ENCODE measurements around the gene AMOTL1. TPM values are rescaled to one million over a fixed set of nuclear protein-coding genes. Genes with fewer than 3 reads are reported as not detected.

AMOTL1 gene
- total RNA-seq, 4 donors from 2014 or later = 47.2 to 91.6 (median 66.9) TPM

DNA sequence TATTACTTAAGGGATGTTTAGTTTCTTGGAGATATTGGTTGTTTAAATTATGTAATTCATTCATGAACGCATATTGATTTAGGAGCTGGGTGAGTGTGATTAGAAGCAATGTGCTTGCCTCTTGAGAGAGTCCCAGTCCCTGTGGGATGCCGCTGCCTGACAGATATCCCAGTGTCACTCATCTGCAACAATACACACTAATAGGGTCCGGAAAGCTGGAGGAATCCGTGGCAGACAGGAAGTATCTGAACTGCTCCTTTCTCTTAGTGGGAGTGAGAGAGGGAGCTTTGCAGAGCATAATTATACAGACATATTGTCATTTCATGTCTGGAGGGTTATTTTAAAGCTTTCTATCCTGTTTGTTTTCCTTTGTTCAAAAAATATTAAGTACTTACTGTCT lies 17.4 kb downstream of the AMOTL1 start:
- H3K4me3 ChIP-seq = no peak overlapping the region
- H3K27ac ChIP-seq = peak overlapping the region in 2 of 4 donors; percentile 27 to 48
- 51 to 53% methylated on average over 4 of the region's 4 CpGs for WGBS, 2 donors
- DNase-seq = no peak
- peaks cover 19 to 96% (median 66%) of the 10 kb centered on the region in 3 donors for H3K4me1 ChIP-seq
- no peak for TF ChIP-seq POLR2A (IDR thresholded peaks at IDR 0.05)
- no peak for TF ChIP-seq CTCF (IDR thresholded peaks at IDR 0.05)
- intact Hi-C loops (cut with DNase I) = no loop called here
- no peaks in the 10 kb centered on the region for H3K36me3 ChIP-seq
- no peaks in the 10 kb centered on the region for H3K9me3 ChIP-seq
- no peaks in the 10 kb centered on the region for H3K27me3 ChIP-seq

DNA sequence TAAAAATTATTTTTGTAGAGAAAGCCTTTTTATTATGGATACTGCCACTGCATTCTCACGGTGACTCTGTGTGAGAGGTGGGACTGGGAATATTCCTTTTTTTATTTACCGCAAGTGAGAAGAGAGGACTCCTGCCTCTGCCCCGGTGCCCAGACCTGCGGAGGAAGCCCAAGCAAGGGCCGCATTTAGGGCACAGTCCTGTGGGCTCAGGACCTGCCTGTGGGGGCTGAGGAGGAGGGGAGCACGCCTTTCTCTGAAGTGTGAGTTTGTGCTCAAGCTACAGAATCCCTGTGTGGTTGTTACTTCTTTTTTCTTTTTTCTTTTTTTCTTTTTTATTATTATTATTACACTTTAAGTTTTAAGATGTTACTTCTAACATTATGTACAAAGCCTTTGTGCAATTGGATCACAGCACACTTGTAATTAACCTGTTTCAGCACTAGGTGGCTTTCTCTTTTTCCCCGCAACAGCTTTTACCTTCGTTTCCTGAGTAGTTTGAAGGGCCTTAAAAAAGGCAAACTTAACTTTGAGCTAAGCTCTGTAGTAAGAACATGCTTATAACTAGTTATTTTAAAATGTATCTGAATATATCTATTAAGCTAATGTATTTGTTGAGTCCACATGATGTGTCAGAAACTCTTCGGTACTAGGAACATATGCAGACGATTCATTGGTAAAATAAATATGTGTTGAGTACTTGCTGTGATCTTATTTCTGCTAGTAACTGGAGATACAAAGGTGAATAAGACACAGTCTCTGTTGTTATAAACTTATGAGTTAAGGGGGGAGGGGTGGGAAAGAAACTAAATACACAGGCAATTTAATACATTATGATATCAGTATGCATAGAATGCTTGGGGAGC lies 18.3 kb downstream of the AMOTL1 start:
- intact Hi-C loops (cut with DNase I) = no loop called here
- H3K27ac ChIP-seq = peak overlapping the region in 1 of 4 donors; percentile 13
- no peak overlapping the region for H3K4me3 ChIP-seq
- DNase-seq = no peak
- no peaks in the 10 kb centered on the region for H3K36me3 ChIP-seq
- TF ChIP-seq CTCF (IDR thresholded peaks at IDR 0.05) (peak in 5 of 6 experiments; percentile 20 to 71 (median 56)), POLR2A (IDR thresholded peaks at IDR 0.05) (no peak)
- whole genome bisulfite sequencing, 2 donors = 47 to 52% methylated on average over 10 of the region's 10 CpGs
- no peaks in the 10 kb centered on the region for H3K27me3 ChIP-seq
- no peaks in the 10 kb centered on the region for H3K9me3 ChIP-seq
- H3K4me1 ChIP-seq = peaks cover 12 to 96% (median 58%) of the 10 kb centered on the region in 3 donors

DNA sequence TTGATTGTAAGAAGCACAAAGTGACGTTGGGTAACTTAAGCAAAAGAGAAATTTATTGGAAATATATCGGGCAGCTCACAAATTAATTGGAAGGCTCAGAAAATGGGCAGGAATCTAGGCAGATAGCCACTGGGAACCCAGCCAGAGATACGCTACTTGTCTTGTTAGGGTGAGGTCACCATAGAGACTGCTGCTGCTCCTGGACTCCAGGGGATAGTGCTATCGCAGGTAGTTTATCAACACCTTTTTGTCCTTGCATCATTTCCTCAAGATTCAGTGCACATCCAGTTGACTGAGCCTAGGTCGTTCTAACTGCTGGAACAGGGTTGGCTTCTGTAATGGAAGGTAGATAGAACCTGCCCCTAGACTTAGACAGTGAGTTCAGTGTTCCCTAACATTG lies 19.6 kb downstream of the AMOTL1 start:
- no peak overlapping the region for H3K4me3 ChIP-seq
- H3K4me1 ChIP-seq = peaks cover 12 to 95% (median 58%) of the 10 kb centered on the region in 3 donors
- no peaks in the 10 kb centered on the region for H3K36me3 ChIP-seq
- no peak for TF ChIP-seq CTCF (IDR thresholded peaks at IDR 0.05)
- no peak for TF ChIP-seq POLR2A (IDR thresholded peaks at IDR 0.05)
- 65 to 72% methylated on average over 5 of the region's 5 CpGs for WGBS, 2 donors
- no peak for DNase-seq
- H3K27me3 ChIP-seq = no peaks in the 10 kb centered on the region
- intact Hi-C loops (cut with DNase I) = no loop called here
- no peaks in the 10 kb centered on the region for H3K9me3 ChIP-seq
- no peak overlapping the region for H3K27ac ChIP-seq

DNA sequence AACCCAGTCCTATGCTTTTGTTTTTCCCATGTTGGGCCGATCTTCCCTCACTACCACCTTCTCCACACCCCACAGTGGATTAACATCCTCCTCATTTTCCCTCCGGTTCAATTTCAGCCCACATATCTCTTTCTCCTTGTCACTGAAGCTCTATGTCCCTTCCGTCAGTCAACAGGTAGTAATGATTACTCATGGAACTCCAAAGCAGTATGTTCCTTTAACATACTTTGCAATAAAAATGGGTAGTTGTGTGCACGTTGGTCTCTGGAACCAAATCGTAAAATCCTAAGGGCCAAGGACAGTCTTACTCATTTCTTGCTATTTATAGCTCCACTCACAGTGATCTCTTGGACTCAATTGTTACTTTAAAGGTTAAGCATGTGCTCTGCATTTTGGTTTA lies 20.2 kb downstream of the AMOTL1 start:
- DNase-seq = no peak
- no peak for TF ChIP-seq POLR2A (IDR thresholded peaks at IDR 0.05)
- TF ChIP-seq CTCF (IDR thresholded peaks at IDR 0.05) = no peak
- no peak overlapping the region for H3K4me3 ChIP-seq
- no peaks in the 10 kb centered on the region for H3K9me3 ChIP-seq
- WGBS, 2 donors = 50 to 56% methylated on average over 5 of the region's 5 CpGs
- no peaks in the 10 kb centered on the region for H3K27me3 ChIP-seq
- intact Hi-C loops (cut with DNase I) = no loop called here
- H3K27ac ChIP-seq = peak overlapping the region in 1 of 4 donors; percentile 40
- no peaks in the 10 kb centered on the region for H3K36me3 ChIP-seq
- peaks cover 12 to 95% (median 54%) of the 10 kb centered on the region in 3 donors for H3K4me1 ChIP-seq

- Histone ChIP-seq H3K27ac (peak overlapping the region in 1 of 4 donors; percentile 1), H3K9me3 (no peaks in the 10 kb centered on the region), H3K36me3 (no peaks in the 10 kb centered on the region), H3K27me3 (no peaks in the 10 kb centered on the region), H3K4me3 (no peak overlapping the region), H3K4me1 (peaks cover 9 to 95% (median 51%) of the 10 kb centered on the region in 3 donors)
- intact Hi-C loops (cut with DNase I) = no loop called here
- no peak for TF ChIP-seq CTCF (IDR thresholded peaks at IDR 0.05)
- TF ChIP-seq POLR2A (IDR thresholded peaks at IDR 0.05) = no peak
- WGBS, 2 donors = 71 to 79% methylated on average over 3 of the region's 3 CpGs
- no peak for DNase-seq
These were observed 22.0 kb downstream of the AMOTL1 start for GRCh38 chr11:94790197-94790596.

Measured in esophagus squamous epithelium (tissue), 5 donors.